Measurements from ENCODE around the gene ATG14. TPM values are rescaled to one million over a fixed set of nuclear protein-coding genes. Genes with fewer than 3 reads are reported as not detected.
"Not testable (repeated sequence)": the region's sequence is repeated elsewhere in the genome, so short reads cannot be mapped to it uniquely, and the experiment has no call there.

Gene ATG14
- total and polyA plus RNA-seq, 2 of the 8 experiments (the other 6 are each of a cell fraction or from before 2014, with no cell fraction given) = 4.9 to 10.8 TPM

DNA sequence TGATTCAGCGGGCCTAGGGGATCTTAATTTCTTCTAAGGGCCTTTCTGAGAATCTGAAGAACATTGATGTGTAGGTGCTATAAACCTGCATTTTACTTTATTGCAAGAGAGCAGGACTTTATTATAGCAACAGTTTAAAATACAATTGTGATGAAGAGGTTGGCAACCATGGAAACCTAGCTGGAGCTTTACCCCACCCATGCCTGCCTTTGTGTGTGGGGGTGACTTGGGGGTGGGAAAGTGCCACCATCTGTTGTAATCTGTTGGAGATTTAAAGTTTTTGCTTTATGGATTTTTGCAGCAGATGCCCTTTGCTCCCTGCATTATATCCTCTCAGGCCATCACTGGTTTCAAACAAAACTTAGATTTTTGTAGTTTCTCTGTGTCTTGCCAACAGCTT, 64.6 kb downstream of the ATG14 start (continued):
- TF ChIP-seq YY1 (IDR thresholded peaks at IDR 0.05; ENCODE audit: low read depth, low read length) (no peak), SUZ12 (IDR thresholded peaks at IDR 0.05; ENCODE audit: low read length) (no peak)

DNA sequence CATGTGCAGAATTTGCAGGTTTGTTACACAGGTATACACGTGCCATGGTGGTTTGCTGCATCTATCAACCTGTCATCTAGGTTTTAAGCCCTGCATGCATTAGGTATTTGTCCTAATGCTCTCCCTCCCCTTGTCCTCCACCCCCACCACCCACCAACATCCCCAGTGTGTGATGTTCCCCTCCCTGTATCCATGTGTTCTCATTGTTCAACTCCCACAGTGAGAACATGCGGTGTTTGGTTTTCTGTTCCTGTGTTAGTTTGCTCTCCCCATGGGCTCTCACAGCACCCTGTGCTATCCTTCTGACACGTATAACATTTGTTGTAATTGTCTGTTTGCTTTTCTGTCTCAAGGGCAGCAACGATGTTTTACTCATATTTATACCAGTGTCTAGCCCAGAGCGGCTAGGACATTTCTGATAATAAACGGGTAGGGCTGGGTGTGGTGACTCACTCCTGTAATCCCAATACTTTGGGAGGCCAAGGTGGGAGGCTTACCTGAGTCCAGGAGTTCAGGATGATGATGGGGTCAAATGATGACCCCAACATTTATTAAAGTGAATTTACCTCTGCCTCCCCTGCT, 67.0 kb downstream of the ATG14 start:
- H3K79me1 ChIP-seq (ENCODE audit: low read depth, low read length); H3K23me2 ChIP-seq (ENCODE audit: low read depth, low read length); H3K18ac ChIP-seq (ENCODE audit: extremely low read depth, low read length); H3K36me3 ChIP-seq (ENCODE audit: control insufficient read depth in 2 of 4, insufficient read depth in 4 of 4, low read length in 3 of 4); H3K9me3 ChIP-seq (ENCODE audit: insufficient read depth in 2 of 2, low read depth in 1 of 2, low read length in 1 of 2); H3K4ac ChIP-seq (replicated peaks; ENCODE audit: insufficient read length, low read depth, low read length); H4K8ac ChIP-seq (ENCODE audit: extremely low read depth, insufficient read depth, low read length); H4K91ac ChIP-seq (replicated peaks; ENCODE audit: insufficient read length, low read length); H3K27ac ChIP-seq (ENCODE audit: low read depth, low read length); H3K4me2 ChIP-seq (ENCODE audit: insufficient read depth in 1 of 2, low read depth in 2 of 2, low read length in 2 of 2); H4K20me1 ChIP-seq (replicated peaks in 1 of 2; ENCODE audit: control insufficient read depth in 1 of 2, insufficient read depth in 2 of 2, low read length in 2 of 2); H2BK12ac ChIP-seq (ENCODE audit: low read depth, low read length); FAIRE-seq; H3K9ac ChIP-seq (replicated peaks in 1 of 4; ENCODE audit: extremely low read depth in 1 of 4, low read depth in 3 of 4, low read length in 3 of 4); H3K27me3 ChIP-seq (replicated peaks in 1 of 4; ENCODE audit: control insufficient read depth in 3 of 4, extremely low read depth in 1 of 4, insufficient read depth in 3 of 4, low read length in 3 of 4); H2AFZ ChIP-seq (ENCODE audit: low read length); H3K56ac ChIP-seq (replicated peaks; ENCODE audit: insufficient read length, low read depth, low read length); H3K23ac ChIP-seq (ENCODE audit: insufficient read length); H2AK5ac ChIP-seq (ENCODE audit: low read depth, low read length); H2BK20ac ChIP-seq (ENCODE audit: low read length); H3K4me3 ChIP-seq (ENCODE audit: extremely low read depth in 1 of 4, insufficient read depth in 2 of 4, low read depth in 3 of 4, low read length in 4 of 4); H2BK120ac ChIP-seq (replicated peaks; ENCODE audit: low read depth, low read length); H3K14ac ChIP-seq (ENCODE audit: insufficient read length); POLR2A ChIA-PET (ENCODE audit: partially characterized antibody); H4K5ac ChIP-seq (ENCODE audit: insufficient read length, low read depth, low read length); H2BK15ac ChIP-seq (ENCODE audit: low read length); H2BK5ac ChIP-seq (ENCODE audit: low read depth, low read length); H3K4me1 ChIP-seq (replicated peaks in 1 of 4; ENCODE audit: control insufficient read depth in 3 of 4, insufficient read depth in 4 of 4, low read length in 3 of 4): not testable (repeated sequence)
- 73% methylated on average over 5 of the region's 6 CpGs; no CpG with 5 or more reads in 1 of the 2 experiments for WGBS, 2 experiments (ENCODE audit: extremely low coverage in 1 of 2, insufficient coverage in 1 of 2, insufficient read length in 1 of 2, insufficient replicate concordance in 2 of 2, low coverage in 1 of 2, low lambda C conversion rate in 2 of 2, missing lambda C conversion rate in 1 of 2)
- DNase-seq (ENCODE audit: low read depth in 1 of 2, low spot score in 2 of 2) = peak in 1 of 2 experiments; percentile 16
- peaks cover 0 to 31% of the 10 kb centered on the region in 2 experiments; a peak in 3 of 4 replicates for H3K79me2 ChIP-seq (ENCODE audit: control insufficient read depth in 1 of 2, insufficient read depth in 2 of 2, low read length in 2 of 2)
- CTCF ChIA-PET (ENCODE audit: partially characterized antibody) = interaction anchor here (1.0 kb wide), 1 partner anchor 9 kb away, joined by 4 read pairs; no protein-coding TSS in a partner anchor

Measured in H1 (cell line).